DMS153 treated with DMSO at 0.1 percent for 48 hours (cell line): ENCODE data around the gene WSB1.
A peak's percentile ranks its signal among the peaks of the same experiment; 100 is the strongest.
"Not testable (repeated sequence)": the region's sequence is repeated elsewhere in the genome, so short reads cannot be mapped to it uniquely, and the experiment has no call there.

ENCODE experiments used
- DNase-seq: peaks from one replicate; lab custom pipeline; 2025; ENCODE audit not compliant: unreplicated experiment; lab: John Stamatoyannopoulos, UW

The WSB1 gene, protein sequence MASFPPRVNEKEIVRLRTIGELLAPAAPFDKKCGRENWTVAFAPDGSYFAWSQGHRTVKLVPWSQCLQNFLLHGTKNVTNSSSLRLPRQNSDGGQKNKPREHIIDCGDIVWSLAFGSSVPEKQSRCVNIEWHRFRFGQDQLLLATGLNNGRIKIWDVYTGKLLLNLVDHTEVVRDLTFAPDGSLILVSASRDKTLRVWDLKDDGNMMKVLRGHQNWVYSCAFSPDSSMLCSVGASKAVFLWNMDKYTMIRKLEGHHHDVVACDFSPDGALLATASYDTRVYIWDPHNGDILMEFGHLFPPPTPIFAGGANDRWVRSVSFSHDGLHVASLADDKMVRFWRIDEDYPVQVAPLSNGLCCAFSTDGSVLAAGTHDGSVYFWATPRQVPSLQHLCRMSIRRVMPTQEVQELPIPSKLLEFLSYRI

DNA sequence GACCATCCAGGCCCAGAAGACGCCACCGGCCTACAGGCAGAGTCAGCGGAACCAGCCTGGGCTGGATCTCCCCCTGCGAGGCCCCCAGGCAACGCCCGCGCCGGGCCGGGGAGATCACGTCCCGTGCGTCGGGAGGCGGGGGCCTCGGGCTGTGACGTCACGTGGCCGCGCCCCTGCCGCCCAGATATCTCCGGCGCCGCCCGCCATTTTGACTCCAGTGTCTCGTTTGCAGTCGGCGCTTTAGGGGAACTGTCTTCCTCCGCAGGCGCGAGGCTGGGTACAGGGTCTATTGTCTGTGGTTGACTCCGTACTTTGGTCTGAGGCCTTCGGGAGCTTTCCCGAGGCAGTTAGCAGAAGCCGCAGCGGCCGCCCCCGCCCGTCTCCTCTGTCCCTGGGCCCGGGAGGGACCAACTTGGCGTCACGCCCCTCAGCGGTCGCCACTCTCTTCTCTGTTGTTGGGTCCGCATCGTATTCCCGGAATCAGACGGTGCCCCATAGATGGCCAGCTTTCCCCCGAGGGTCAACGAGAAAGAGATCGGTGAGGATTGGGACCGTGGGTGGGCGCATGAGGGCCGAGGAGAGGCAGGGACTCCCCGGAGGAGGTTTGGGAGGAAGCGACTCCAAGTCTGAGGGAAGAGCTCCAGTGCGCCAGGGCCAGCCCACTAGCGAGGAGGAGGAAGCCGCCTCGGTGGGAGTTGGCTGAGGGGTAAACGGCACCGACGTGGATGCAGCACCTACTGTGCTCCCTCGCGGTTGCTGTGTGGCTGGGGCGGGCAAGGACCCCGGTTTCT is at the start of gene WSB1:
WSB1 (plus strand) TSS at position 217 of the 791 bp plus-strand sequence; CDS start at position 499, 282 bp downstream.
- DNase-seq = peak; percentile 91

DNA sequence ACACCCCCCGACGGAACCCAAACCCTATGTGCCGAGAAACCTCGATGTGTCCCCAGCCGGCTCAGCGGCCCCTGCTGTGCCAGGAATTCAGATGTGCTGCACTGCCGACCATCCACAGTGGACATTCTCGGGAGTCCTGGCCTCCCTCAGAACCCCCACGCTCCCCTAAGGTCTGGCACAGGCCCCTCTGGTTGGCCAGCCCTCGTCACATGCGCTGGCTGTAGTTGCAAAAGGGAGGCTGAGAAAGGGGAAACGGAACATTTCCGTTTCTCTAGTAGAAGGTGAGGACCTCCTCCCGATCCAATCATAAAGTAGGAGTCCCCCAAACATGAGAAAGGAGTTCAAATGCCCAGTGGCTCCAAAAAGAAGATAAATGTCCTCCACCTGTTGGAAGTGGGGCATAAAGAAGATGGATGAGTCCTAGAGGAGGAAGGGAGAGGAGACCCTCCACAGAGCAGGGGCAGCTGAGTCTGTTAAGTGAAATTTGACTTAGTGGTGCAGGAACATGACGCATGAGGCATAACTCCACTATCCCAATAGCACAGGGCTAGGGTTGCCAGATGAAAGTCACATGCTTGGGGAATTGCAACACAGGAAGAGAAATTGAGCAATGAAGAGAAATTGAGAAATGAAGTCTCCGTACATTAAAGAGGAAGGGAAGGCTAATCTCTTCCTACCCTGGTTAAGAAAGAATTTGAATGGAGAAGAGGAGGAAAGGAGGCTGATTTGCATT is 49.3 kb upstream of the WSB1 start:
- no peak for DNase-seq

GRCh38 chr17:27245230-27245696 is 48.7 kb upstream of the WSB1 start:
- peak; percentile 68 for DNase-seq

- DNase-seq = no peak
These were observed 47.4 kb upstream of the WSB1 start for GRCh38 chr17:27246537-27246936.

- peak; percentile 83 for DNase-seq
These were observed 46.6 kb upstream of the WSB1 start for GRCh38 chr17:27247071-27247957.

DNA sequence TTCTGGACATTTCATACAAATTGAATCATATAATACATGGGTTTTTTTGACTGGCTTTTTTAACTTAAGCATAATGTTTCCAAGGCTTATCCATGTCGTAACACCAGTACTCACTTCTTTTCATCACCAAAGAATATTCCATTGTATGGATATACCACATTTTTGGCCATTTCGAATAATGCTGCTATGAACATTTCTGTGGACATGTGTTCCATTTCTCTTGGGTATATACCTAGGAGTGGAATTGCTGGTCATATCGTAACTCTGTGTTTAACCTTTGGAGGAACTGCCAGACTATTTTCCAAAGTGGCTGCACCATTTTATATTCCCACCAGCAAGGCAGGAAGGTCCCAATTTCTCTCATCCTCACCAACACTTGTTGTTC is 46.0 kb upstream of the WSB1 start:
- DNase-seq = no peak

- not testable (repeated sequence) for DNase-seq
These were observed 43.1 kb upstream of the WSB1 start for GRCh38 chr17:27250791-27251190.

- DNase-seq = not testable (repeated sequence)
These were observed 39.1 kb upstream of the WSB1 start for GRCh38 chr17:27254802-27255201.

- DNase-seq = no peak
These were observed 37.5 kb upstream of the WSB1 start for GRCh38 chr17:27256225-27257030.

DNA sequence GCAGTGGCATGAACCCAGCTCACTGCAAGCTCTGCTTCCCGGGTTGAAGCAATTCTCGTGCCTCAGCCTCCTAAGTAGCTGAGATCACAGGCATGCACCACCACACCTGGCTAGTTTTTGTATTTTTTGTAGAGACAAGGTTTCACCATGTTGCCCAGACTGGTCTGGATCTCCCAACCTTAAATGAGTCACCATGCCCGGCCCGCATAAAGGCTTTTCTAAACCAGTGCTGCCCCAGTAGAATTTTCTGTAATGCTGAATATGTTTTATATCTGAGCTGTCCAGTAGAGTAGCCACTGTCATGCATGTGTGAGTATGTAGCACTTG is 36.9 kb upstream of the WSB1 start:
- no peak for DNase-seq

GRCh38 chr17:27259356-27259755 is 34.6 kb upstream of the WSB1 start:
- no peak for DNase-seq

- no peak for DNase-seq
These were observed 30.5 kb upstream of the WSB1 start for GRCh38 chr17:27263386-27263785.

DNA sequence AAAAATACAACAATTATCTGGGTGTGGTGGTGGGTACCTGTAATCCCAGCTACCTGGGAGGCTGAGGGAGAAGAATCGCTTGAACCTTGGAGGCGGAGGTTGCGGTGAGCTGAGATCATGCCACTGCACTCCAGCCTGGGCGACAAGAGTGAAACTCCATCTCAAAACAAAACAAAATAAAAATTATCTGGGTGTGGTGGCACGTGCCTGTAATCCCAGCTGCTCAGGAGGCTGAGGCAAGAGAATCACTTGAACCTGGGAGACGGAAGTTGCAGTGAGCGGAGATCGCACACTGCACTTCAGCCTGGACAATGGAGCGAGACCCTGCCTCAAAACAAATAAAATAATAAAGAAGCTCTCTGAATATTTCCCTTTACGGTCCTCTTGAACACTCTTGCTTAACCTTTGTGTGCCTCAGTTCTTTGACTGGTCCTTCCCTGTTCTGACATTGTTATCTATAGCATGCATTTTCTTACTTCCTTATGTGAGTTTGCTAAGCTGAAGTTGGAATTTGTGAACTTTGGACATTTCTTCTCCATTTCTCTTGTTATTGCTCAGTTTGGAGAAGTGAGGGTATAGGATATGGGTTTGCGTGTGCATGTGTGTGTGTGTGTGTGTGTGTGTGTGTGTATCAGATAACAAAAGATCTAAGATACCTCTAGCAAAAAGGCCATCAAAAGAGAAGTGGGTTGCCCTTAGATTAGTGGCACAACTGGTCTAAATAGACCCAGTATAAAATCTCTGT is 29.7 kb upstream of the WSB1 start:
- no peak for DNase-seq

GRCh38 chr17:27265333-27265732 is 28.6 kb upstream of the WSB1 start:
- no peak for DNase-seq

DNA sequence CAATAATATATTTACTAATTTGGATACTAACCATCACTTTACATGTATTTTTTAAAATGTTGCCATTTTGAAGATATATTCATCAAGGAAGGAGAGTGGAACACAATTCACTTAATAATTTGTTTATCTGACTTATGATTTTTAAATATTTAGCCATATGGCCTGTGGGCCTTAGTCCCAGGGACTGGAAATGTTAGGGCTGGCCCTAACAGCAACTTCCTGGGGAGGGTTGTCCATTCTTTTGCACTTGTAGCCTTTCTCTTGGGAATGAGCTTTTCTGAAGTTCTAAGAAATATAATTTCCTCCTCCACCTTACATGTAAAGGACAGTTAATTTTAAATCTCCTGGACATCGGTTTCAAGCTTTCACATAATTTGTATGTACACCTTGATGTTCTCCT is 27.7 kb upstream of the WSB1 start:
- no peak for DNase-seq

- peak; percentile 7 for DNase-seq
These were observed 25.4 kb upstream of the WSB1 start for GRCh38 chr17:27268394-27269085.

DNA sequence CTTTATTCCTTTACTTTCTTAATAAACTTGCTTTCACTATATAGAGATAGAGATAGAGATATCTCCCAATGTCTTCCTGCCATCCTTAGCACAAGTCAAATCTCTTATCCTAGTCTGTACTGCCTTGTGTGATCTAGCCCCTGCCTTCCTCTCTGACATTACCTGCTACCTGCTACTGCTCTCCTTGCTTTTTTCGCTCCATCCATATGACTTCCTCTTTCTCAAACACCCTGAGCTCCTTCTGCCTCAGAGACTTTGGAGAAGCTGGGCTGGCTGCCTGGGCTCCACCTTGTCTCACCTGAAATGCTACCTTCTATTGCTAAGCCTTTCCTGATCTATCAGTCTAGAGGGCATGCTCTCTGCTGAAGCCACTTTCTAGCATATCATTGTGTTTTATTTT is 24.7 kb upstream of the WSB1 start:
- DNase-seq = no peak

- no peak for DNase-seq
These were observed 23.9 kb upstream of the WSB1 start for GRCh38 chr17:27269974-27270373.
